HG03565 (cell line): ENCODE results near the gene MEIS1.

ENCODE experiments used
- ATAC-seq: cut with Tn5 transposase; IDR thresholded peaks from one replicate; pipeline ENCODE4 v1.9.1; 2021; ENCODE audit warnings: mild to moderate bottlenecking, moderate library complexity; ENCODE audit not compliant: unreplicated experiment

The MEIS1 gene

DNA sequence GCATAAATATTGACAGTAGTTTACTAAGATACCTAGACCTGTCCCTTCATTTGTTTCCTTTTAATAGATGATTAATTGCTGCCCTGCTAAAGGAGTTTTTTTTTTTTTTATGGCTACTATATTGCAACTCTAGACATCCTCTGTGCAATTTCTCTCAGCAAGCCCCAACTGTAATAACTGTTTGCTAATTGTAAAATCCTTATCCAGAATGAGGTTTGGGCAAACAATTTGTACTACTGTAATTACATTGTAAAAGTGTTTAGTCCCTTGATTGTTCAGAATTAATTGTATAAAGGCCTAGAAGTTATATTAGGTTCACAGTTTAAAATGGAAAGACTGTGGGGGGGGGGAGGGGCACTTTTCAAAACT lies 3.7 kb upstream of the MEIS1 start:
- no peak for ATAC-seq

DNA sequence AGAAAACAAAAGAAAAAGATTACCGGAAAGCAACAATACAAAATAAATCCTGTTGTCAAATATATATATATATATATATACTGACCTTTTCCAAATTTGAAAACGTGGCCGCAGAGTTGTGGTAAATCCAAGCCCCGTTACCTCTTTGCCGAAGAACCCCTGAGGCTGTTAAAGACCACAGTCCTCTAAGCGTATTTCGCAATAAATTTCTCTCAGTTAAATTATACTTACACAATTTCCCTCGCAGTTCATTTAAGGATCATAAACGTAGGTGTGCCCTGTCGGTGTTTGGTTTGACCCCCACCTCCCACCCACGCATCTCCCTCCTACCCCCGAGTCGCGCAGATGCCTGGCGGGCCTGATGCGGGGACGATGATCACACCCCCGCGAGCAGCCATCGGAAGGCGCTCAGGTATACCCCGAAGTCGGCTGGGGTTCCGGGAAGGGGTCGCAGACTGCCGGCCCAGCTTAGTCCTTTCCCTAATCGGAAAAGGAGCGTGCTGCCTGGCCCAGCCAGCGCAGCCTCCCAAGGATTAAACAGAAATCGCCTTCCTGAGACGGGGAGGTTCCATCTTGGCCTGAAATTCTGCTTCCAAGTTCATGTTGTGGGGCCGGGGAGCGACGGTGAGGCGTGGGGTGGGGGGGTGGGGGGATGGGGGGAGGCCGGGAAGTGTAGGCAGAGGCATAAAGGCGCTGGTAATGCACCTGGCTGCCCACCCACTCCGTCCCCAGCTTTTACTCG lies 2.9 kb upstream of the MEIS1 start:
- no peak for ATAC-seq

DNA sequence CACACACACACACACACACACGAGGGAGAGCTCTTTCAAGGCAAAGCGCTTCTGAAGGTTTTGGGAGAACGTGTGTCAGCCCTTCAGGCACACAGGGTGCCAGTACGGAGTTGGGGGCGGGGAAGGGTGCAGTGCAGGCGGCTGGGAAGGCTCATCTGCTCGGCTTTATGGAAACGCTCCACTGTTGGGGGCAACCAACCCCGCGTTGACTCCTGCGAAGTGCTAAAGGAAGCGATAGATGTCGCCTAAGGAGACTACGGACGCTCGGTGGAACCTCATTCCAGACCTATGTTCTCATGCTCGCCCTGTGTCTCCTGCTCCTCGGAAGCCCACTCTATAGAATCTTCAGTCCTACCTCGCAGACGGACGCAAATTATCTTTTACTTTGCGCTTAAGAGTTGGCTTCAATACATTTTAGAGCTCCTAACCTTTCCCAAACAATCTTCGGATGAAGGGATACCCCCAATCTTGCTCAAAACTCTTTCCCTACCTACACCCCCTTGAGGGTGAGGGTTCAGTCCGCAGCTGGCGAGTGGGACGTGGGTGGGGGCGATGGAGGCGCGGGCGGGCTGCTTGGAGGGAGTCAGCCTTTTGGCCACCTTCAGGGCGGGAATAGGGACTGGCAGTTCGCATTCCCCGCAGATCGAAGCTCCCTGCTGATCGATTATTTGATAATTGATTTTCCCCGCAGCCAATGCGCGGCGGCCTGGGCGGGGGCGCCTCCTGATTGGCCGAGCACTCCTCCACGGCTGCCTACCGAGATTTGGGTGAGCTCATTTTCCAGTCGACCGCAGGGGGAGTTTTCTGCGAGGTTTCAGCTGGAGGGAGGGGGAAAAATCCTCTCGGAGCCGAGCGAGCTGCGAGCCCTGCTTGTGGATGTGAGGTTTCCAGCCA lies 1.9 kb upstream of the MEIS1 start:
- no peak for ATAC-seq

DNA sequence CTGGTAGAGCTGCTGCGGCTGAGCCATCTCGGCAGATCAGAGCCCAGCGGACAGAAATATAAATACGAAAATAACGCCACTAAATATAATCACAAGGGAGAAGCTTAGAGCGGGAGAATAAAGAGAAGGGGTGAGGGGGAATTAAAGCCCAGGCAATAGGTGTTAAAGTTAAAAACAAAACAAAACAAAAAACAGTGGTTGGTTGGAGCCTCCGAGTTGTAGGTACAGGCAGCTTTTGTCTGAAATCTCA lies 1.3 kb upstream of the MEIS1 start:
- no peak for ATAC-seq

DNA sequence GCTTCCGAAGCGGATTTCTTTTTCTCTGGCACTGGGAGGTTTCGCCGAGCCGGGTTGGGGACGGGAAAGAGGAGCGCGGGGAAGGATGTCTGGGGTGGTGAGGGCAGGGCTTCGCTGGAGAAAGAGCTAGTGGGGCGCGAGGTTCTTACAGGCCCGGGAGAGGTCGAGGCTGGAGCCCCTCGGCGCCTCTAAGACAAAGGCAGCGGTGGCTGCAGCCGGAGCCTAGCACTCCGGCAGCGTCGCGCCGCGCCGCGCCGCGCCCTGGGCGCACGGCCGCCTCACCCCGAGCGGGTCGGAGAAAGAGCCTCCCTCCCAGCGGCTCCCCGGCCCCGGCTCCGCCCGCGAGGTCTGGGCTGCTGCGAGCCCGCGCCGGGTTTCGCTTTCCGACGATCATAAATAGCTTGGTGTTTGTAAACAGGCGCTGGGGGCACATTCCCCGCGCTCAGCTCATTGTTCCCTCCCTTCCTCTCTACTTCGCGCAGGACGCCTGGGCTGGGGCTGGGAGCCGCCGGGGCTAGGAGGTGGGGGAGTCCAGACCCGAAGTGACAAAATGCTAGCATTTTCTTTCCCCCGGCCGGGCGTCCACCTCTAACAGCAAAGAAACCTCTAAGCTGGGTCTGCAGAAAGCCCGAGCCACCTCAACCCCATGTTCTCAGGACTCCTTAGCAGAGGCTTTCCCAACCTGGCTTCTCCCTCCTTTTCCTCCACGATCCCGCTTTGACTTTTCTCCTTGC lies 813 bp upstream of the MEIS1 start:
- ATAC-seq, result no peak

DNA sequence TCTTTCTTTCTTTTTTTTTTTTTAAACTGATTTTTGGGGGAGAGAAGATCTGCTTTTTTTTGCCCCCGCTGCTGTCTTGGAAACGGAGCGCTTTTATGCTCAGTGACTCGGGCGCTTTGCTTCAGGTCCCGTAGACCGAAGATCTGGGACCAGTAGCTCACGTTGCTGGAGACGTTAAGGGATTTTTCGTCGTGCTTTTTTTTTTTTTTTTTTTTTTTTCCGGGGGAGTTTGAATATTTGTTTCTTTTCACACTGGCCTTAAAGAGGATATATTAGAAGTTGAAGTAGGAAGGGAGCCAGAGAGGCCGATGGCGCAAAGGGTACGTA lies 587 bp downstream of the MEIS1 start:
- ATAC-seq, result no peak

DNA sequence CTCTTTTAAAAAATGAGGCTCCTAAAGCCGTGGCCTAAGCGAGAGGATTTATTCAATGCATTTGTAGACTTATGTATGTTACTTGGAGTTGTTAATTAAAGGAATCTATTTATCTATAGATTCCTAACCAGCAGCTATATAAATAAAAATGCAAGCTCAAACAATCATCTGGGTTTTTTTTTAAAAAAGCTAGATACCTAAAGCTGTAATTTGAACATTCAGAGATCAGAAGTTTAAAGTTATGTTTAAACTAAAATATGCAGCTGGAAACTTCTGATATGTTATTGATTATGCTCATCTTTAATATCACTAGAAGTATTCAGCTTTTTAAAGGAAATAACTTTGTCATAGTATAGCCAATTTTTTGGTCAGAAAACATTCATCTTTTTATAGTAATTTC lies 1.0 kb downstream of the MEIS1 start:
- no peak for ATAC-seq

DNA sequence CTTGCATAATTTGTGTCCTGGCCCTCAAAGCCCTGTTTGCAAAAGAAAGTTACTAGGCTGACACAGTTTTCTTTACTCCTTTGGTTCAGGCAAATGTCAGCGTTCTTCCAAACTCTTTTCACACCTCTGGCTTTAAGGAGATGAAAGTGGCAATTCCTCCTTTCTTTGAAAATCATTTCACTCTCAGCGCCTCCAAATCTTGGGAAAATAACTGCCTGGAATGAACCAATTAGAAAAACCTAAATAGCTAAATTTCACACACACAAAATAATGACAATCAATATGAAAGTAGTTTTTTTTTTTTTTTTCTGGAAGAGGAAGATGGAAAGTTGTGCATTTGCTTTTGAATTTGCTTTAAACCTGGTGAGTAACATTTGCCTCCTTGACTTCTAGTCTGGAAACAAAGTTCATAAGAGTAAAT lies 1.7 kb downstream of the MEIS1 start:
- no peak for ATAC-seq

DNA sequence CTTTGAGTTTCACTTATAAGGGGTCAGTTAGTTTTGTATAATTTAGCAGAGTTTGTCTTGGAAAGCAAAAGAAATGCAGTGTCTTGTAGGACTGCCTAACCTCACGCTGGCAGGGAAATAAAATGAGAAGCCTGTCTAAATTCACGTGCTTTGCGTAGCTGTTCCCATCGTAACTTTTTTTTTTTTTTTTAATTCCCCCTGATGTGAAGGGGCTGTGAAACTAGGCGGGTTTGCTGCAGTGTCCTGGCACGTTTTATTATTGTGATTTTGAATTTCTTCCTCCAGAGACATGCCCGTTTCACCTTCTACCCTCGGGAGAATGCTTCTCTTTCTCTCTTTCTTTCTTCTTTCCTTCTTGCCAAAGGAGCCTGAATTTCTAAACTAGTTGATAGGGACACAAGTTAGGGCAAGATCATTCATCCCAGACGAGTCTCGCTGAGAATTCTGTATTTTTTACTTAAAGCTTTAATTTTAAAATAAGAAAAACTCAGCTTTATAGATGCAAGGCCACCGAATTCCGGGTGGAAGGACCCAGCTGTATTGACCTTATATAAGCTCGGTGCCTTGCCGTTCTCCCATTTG lies 2.3 kb downstream of the MEIS1 start:
- ATAC-seq, result no peak

DNA sequence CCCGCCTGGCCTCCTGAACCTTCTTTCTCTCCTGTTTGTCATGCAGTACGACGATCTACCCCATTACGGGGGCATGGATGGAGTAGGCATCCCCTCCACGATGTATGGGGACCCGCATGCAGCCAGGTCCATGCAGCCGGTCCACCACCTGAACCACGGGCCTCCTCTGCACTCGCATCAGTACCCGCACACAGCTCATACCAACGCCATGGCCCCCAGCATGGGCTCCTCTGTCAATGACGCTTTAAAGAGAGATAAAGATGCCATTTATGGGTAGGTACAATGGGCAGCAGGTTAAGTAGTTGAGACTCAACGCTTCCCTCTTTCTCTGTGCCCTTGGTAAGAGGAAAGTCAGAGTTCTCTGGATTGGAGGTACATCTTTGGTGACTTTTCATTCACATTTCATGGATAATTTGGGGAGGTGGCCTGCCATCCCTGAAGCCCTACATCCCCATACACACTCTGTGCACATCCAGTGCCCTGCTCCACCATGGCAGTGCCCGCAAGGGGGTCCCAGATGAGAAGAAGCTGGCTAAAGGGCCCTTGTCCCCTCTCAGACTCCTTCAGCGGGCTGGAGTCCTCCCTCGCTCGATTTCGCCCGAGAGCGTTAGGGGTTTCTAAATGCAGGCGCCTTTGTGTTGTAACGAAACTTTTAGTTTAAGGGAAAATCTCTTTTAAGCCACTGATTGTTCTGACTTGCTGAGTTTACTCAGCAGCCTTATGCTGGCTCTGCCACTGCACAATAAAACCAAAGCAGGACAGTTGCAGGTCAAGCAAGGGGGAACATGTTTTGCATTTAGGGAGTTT lies 3.0 kb downstream of the MEIS1 start:
- ATAC-seq, result no peak

DNA sequence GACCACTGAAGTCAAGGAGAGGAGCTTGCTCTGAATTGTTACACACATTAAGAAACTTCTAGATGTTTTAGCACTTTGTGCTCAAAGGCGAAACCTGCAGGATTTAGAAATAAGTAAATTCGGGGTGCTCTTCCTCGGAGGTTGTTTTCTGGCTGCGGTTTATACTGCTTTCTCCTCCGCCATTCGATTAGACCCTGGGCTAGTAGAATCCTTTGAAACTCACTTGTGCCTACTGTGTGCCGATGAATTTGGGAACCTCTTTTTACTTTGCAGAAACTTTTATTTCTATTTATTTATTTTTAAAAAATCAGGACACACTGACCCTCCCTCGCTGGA lies 3.5 kb downstream of the MEIS1 start:
- ATAC-seq, result no peak

DNA sequence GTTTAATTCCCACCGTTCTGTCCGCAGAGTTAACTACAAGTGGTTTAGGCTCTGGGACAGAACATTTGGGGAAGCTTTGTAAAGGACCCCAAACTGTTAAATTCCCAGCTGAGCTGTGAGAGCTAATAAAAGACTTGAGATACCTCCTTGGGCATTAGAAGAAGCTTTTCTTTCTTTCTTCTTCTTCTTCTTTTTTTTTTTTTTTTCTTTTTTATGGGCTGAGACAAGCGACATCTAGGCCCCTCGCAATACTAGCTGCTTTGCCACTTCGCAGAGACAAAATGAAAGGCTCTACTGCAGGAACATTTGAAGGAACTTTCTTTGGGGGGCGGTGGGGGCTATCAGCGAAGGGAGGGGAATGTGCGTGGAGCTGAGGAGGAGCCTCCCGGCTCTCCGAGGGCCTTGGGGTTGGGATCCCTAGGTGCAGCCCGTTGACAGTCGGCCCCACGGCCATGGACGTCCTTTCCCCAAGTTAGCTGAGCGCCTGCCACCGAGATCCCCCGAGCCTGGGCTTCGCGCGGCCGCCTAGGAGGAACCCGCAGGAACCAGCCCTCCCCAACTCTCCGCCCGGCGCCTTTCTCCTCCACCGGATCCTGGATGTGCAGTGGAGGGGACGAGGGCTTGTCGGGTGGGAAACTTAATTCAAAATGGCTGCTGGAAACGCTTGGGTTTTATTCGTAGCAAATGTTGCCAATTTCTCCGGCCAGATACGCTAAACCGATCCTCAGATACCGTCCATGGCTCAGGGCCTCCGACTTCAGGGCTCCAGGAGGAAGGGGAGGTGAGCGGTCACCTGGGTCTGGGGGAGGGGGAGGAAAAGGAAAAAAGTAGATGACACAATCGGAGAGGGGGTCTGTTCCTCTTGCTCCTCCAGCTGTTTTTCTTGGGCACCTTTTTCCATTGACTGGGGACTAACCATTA lies 4.2 kb downstream of the MEIS1 start:
- no peak for ATAC-seq

DNA sequence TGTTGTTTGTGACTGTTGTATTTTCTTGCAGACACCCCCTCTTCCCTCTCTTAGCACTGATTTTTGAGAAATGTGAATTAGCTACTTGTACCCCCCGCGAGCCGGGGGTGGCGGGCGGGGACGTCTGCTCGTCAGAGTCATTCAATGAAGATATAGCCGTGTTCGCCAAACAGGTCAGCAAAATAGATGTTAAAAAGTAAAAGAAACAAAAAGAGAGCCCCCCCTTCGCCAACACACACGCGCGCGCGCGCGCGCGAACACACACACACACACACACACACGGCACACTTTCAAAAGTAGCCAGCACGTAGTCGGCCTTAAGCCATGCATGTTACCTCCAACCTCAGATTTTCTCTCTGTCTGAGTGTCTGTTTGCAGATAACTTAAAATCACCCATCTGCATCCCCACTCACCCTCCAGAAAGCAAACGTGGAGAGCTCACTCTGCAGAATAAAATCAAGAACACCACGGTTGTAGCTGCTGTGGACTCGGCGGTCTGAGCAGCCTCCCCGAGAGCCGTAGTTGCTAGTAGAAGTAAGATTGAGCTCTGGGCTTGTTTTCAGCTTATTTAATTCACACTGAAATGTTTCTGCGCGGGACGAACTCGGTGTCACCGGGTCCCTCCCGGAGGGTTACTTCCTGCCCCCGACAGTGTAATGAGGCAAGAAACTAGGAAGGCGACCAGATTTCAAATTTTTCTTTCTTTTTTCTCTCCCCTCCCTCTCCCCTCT lies 5.1 kb downstream of the MEIS1 start:
- no peak for ATAC-seq

DNA sequence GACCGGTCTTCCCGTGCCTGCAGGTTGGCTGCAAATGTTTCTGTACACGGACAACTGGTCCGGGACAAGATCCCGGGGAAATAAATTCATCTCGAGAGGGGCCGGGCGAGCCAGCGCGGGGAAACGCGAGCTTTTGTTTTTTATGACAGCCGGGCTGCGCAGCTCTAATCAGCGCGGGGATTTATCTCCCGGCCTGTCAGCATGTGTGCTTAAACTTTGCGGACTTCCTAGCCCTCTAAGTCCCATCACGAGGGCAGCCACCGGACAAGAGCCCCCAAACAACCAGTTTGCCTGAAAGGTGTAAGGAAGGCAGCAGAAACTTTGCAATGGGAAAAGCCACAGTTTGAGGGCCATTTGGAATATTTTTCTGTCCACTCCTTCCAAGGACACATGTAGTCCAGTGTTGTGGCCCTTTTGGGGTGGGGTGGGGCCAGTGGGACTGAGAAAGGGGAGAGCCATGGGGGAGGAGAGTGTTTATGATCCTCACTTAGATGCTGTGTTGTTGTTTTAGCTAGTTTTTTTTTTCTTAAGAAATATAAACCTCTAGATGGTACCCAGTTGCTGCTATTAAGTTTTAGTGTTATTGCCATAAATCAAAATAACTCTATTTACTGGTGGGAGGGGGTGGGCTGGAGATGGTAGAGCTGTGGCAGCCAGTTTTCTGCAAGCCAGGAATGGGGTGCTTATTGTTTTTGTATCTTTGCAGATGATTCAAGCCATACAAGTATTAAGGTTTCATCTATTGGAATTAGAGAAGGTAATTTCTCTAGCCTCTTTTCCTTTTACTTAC lies 6.0 kb downstream of the MEIS1 start:
- no peak for ATAC-seq

DNA sequence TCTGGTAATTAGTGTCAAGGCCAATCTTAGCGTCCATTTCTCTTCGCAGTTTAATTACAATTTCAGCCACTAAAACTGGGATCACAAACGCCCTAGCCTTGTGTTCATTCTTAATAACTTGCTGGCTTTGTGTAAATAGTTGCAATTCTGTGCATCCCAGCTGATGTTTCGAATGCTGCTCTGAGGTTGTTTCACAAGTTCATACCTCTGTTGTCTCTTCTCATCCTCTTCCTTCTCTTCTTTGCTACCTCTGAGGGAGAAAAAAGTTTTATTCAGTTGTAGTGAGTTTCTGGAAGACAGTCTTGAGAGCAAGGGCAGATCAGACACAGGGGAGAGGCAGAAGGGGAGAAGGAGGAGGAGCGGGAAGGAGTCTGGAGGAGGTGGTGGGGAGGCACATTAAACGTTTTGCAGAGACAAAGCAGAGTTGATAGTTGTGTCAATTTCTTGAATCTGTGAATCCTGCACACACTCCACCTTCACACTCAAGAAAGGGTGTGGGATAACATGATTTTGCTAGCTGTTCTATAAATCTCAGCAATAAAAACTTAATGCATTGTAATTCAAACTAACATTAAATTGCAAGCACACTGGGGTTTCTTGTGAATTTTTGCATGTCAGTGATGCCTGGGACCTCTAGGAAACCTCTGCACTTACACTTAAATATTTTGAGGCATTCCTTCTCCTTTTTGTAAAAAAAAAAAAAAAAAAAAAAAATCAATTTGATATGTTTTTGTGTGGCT lies 6.8 kb downstream of the MEIS1 start:
- no peak for ATAC-seq

DNA sequence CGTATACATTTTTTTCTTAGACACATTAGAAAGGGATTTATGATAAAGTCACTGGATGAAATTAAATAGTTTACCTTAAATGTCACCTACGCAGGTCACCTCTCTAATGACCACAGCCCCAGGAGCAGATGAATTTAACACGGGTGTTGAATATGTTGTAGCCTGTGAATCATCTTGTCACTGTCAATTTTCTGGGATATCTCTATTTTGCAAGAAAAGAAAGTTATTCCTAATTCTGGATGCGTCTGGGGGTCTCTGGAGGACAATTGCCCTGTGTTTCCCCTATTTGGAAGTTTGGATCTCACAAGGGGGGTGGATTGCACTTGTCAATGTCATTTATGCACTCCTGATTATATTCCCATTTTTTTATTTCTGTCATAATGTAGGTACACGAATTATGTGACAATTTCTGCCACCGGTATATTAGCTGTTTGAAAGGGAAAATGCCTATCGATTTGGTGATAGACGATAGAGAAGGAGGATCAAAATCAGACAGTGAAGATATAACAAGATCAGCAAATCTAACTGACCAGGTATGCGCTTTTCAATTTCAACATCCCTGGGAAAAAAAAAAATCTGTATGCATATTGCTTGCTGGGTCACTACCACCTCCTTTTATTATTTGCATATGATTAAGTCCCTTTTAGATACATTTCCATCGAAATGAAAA lies 7.7 kb downstream of the MEIS1 start:
- no peak for ATAC-seq
